Prostate gland (tissue), 2 donors: ENCODE measurements around the gene SPAG4. TPM values are rescaled to one million over a fixed set of nuclear protein-coding genes. Genes with fewer than 3 reads are reported as not detected.

Source experiments
- DNase-seq: peaks from one replicate; pipeline ENCODE4 v3.0.0-alpha.2; 2019; ENCODE audit warnings: low spot score
- H3K27ac ChIP-seq, 2 donors: fragments of 200-600 bp; sonication (generic); 2 replicates each; pipeline ENCODE4 v1.5.1; 2017 to 2019
- H3K27me3 ChIP-seq: fragments of 200-600 bp; sonication (generic); replicated peaks from 2 replicates; pipeline ENCODE4 v1.5.1; 2019; ENCODE audit not compliant: insufficient read depth
- H3K36me3 ChIP-seq, 2 donors: fragments of 200-600 bp; sonication (generic); 1 replicate in 1 of 2; 2 replicates in 1 of 2; pipeline versions ENCODE4 v1.5.1 to v1.8.1; 2017 to 2019
- H3K4me1 ChIP-seq: fragments of 200-600 bp; sonication (generic); replicated peaks from 2 replicates; pipeline ENCODE4 v1.5.1; 2019
- H3K4me3 ChIP-seq, 2 donors: fragments of 200-600 bp; sonication (generic); 2 replicates each; pipeline ENCODE4 v1.5.1; 2017 to 2019
- H3K9me3 ChIP-seq: fragments of 200-600 bp; sonication (generic); 2 replicates; pipeline ENCODE4 v1.5.1; 2017
- POLR2A ChIP-seq: fragments of 450-650 bp; IDR thresholded peaks from one replicate; pipeline ENCODE4 v1.6.1; 2016; ENCODE audit warnings: antibody characterized with exemption, mild to moderate bottlenecking
- POLR2AphosphoS5 ChIP-seq: sonication (generic); formaldehyde crosslinking; IDR thresholded peaks from one replicate; pipeline ENCODE4 v1.6.1; 2017; ENCODE audit warnings: antibody characterized with exemption
- WGBS: methylation state at CpG from one replicate; pipeline ENCODE4 v1.1.5; 2018; 5-methylcytosine and 5-hydroxymethylcytosine counted together
- intact Hi-C: fragments of 100-400 bp; cut with DNase I; formaldehyde crosslinking; loops from one replicate; pipeline ENCODE4 v1.14.2; 2022
- total RNA-seq, 2 donors: library from RNA; depleted of rRNA; stranded (reverse); fragments of >200 nt; gene quantifications; one replicate each; pipeline ENCODE4 v1.1.0, GENCODE V29; 2016
- TF ChIP-seq, protein P1 (sequence below), 4 experiments: fragments of 200-600 bp in 2 of 4; fragments of 450-650 bp in 2 of 4; sonication (generic) in 2 of 4; IDR thresholded peaks; 1 replicate in 3 of 4; 2 replicates in 1 of 4; pipeline ENCODE4 v1.5.1; 2016 to 2019; ENCODE audit warnings: antibody characterized with exemption in 4 of 4, mild to moderate bottlenecking in 2 of 4, moderate library complexity in 2 of 4

Gene SPAG4
- total RNA-seq, 2 donors from 2014 or later: 0.91 to 10.4 TPM

DNA sequence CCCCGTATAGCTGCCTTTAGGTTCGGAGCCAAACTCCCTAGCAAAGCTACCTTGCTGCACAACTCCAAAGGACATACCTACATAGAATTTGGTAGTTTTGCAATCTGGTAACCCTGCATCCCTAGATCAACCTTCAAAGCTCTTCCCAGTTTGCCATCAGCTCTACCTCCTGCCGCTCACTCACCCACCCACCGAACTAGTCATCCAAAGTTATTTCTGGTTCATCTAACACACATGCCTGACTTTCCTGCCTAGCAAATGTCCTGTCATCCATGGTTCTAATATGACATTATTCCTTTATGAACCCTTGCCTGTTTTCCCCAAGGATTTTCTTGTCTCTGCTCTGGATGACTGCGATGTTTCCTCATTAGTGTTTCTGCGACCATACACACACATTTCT is 21.6 kb downstream of the SPAG4 start:
- H3K27ac ChIP-seq: no peak overlapping the region
- no peaks in the 10 kb centered on the region for H3K36me3 ChIP-seq
- H3K4me1 ChIP-seq: no peaks in the 10 kb centered on the region
- no peak for DNase-seq
- intact Hi-C loops: no loop called here
- WGBS: 94% methylated on average over 6 of the region's 6 CpGs
- no peaks in the 10 kb centered on the region for H3K27me3 ChIP-seq
- H3K4me3 ChIP-seq: no peak overlapping the region
- H3K9me3 ChIP-seq: no peaks in the 10 kb centered on the region
- TF ChIP-seq, protein P1, sequence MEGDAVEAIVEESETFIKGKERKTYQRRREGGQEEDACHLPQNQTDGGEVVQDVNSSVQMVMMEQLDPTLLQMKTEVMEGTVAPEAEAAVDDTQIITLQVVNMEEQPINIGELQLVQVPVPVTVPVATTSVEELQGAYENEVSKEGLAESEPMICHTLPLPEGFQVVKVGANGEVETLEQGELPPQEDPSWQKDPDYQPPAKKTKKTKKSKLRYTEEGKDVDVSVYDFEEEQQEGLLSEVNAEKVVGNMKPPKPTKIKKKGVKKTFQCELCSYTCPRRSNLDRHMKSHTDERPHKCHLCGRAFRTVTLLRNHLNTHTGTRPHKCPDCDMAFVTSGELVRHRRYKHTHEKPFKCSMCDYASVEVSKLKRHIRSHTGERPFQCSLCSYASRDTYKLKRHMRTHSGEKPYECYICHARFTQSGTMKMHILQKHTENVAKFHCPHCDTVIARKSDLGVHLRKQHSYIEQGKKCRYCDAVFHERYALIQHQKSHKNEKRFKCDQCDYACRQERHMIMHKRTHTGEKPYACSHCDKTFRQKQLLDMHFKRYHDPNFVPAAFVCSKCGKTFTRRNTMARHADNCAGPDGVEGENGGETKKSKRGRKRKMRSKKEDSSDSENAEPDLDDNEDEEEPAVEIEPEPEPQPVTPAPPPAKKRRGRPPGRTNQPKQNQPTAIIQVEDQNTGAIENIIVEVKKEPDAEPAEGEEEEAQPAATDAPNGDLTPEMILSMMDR (IDR thresholded peaks at IDR 0.05): no peak
- no peak for TF ChIP-seq POLR2AphosphoS5
- no peak for TF ChIP-seq POLR2A

DNA sequence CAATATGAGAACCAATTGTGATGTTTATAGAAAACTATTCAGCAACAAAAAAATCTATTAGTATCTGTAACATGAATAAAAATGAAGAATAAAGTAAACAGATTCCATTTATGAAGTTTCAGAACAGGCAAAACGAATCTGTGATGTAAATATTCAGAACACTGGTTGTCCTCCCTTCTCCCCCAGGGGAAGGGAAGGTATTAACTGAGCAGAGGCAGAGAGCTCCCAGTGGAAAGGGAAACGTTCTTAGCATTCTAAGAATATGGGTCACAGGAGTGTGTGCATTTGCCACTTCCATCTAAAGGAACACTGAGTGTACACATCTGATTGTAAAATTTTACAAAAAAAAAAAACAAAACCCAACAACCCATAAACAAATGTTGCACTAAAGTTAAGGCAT is 23.1 kb downstream of the SPAG4 start:
- no peak for DNase-seq
- Histone ChIP-seq H3K36me3 (no peaks in the 10 kb centered on the region), H3K4me1 (no peaks in the 10 kb centered on the region), H3K27me3 (no peaks in the 10 kb centered on the region), H3K4me3 (no peak overlapping the region), H3K9me3 (no peaks in the 10 kb centered on the region), H3K27ac (no peak overlapping the region)
- TF ChIP-seq POLR2AphosphoS5: no peak
- TF ChIP-seq, protein P1 (IDR thresholded peaks at IDR 0.05): no peak
- TF ChIP-seq POLR2A: no peak
- 35% methylated on average over 2 of the region's 2 CpGs for WGBS
- intact Hi-C loops: no loop called here

DNA sequence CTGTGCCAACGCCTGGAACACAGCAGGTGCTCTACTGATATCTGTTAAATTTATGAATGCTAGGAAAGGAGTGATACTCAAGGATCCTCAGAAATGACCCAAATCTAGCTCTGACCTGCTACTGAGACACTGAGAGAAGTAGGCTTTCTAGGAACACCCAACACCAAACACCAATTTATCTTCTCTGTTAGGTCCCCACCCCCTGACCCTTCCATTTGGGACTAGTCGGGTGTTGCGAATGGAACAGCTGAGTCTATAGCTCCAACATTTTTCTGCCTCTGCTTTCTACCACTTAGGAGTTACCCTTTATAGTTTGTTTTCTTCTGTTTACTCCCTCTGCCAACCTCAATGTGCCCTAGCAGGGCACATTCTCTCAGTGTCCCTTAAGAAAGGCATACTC is 25.1 kb downstream of the SPAG4 start:
- no peaks in the 10 kb centered on the region for H3K27me3 ChIP-seq
- no peaks in the 10 kb centered on the region for H3K9me3 ChIP-seq
- H3K4me1 ChIP-seq: no peaks in the 10 kb centered on the region
- DNase-seq: no peak
- H3K36me3 ChIP-seq: no peaks in the 10 kb centered on the region
- intact Hi-C loops: no loop called here
- no peak overlapping the region for H3K4me3 ChIP-seq
- H3K27ac ChIP-seq: no peak overlapping the region
- 76% methylated on average over 3 of the region's 3 CpGs for WGBS
- TF ChIP-seq POLR2AphosphoS5: no peak
- no peak for TF ChIP-seq POLR2A
- TF ChIP-seq, protein P1 (IDR thresholded peaks at IDR 0.05): no peak

DNA sequence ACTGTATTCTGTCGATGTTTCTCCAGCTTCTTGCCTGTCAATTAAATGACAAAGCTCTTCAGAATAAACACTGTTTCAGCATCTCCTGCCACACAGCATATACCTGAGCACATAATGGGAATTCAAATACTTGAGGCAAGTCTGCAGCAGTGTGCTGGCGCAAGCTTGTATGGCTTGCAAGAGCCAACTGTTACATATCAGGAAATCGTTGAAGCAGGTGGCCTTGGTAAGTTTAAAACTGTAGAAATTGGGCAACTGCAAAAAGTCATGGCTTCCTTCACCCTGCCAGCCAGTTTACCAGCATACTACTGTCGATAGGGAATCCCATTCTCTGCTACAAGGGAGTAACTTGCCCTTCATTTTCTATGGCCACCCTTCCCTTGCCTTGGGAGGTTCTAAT is 26.1 kb downstream of the SPAG4 start:
- no peak for DNase-seq
- Histone ChIP-seq H3K27me3 (no peaks in the 10 kb centered on the region), H3K27ac (no peak overlapping the region), H3K36me3 (no peaks in the 10 kb centered on the region), H3K4me3 (no peak overlapping the region), H3K9me3 (no peaks in the 10 kb centered on the region), H3K4me1 (no peaks in the 10 kb centered on the region)
- 92% methylated on average over 4 of the region's 4 CpGs for WGBS
- no peak for TF ChIP-seq POLR2AphosphoS5
- intact Hi-C loops: no loop called here

DNA sequence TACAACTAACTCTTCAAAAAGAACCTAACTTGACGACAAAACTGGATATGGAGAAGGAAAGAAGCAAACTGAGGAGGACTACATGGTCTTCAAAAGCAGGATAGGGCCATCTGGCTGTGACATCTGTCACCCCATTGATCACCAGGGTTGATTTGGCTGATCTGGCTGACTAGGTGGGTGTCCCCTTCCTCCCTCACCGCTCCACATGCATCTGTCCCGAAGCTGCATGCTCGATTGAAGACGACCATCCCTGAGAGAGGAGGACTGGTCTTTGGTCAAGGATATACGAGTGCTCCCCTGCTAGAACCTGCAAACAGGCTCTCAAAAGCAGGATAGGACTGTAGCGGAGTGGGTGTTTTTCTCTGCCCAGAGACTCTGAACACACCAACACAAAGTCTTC is 27.4 kb downstream of the SPAG4 start:
- no peaks in the 10 kb centered on the region for H3K27me3 ChIP-seq
- no peaks in the 10 kb centered on the region for H3K9me3 ChIP-seq
- no peak for TF ChIP-seq POLR2AphosphoS5
- TF ChIP-seq POLR2A: no peak
- TF ChIP-seq, protein P1 (IDR thresholded peaks at IDR 0.05): no peak
- DNase-seq: no peak
- H3K36me3 ChIP-seq: no peaks in the 10 kb centered on the region
- no peak overlapping the region for H3K4me3 ChIP-seq
- intact Hi-C loops: no loop called here
- 97% methylated on average over 7 of the region's 7 CpGs for WGBS
- H3K27ac ChIP-seq: no peak overlapping the region
- H3K4me1 ChIP-seq: no peaks in the 10 kb centered on the region
